OCI-LY1 (cell line): Measurements from ENCODE around the gene MRO.

ENCODE experiments used
- CTCF ChIP-seq: fragments of 200-600 bp; sonication (generic), shearing (Covaris generic); IDR thresholded peaks from 2 replicates; pipeline ENCODE4 v1.5.1; 2017; ENCODE audit warnings: mild to moderate bottlenecking, antibody characterized with exemption, low read length, moderate library complexity, mixed read lengths
- EZH2 ChIP-seq: fragments of 200-600 bp; sonication (generic), shearing (Covaris generic); IDR thresholded peaks from 2 replicates; pipeline ENCODE4 v1.8.0; 2017; ENCODE audit warnings: borderline replicate concordance, mixed run types, mild to moderate bottlenecking, antibody characterized with exemption, low read length, moderate library complexity, mixed read lengths

- TF ChIP-seq CTCF (no peak), EZH2 (no peak)
Observed at GRCh38 chr18:50775726-50776125, 44.1 kb downstream of the MRO start.
